A549 (cell line): Measurements from ENCODE around the gene OVOL2. TPM values are rescaled to one million over a fixed set of nuclear protein-coding genes. Genes with fewer than 3 reads are reported as not detected.
A peak's percentile ranks its signal among the peaks of the same experiment; 100 is the strongest.

Source experiments
- ATAC-seq, 2 experiments: fragments of 200-7000 bp in 1 of 2; fragments of >200 bp in 1 of 2; cut with Nextera tagmentation in 1 of 2; cut with Tn5 transposase in 1 of 2; 3 replicates each; pipeline versions ENCODE4 v1.8.0 to v1.9.1; 2018 to 2020; ENCODE audit warnings: mild to moderate bottlenecking in 1 of 2, moderate library complexity in 1 of 2
- CTCF ChIA-PET: fragments of 300-600 bp; sonication (Branson Sonifier 250); formaldehyde crosslinking; extraction: SDS; loops from one replicate; lab custom pipeline; 2021; ENCODE audit warnings: antibody characterized with exemption, inconsistent platforms; lab: Yijun Ruan, JAX
- POLR2A ChIA-PET: fragments of 350-600 bp; formaldehyde crosslinking; extraction: SDS; loops from one replicate; lab custom pipeline; 2021; ENCODE audit warnings: antibody characterized with exemption, inconsistent platforms; lab: Yijun Ruan, JAX
- DNase-seq, 2 experiments: peaks; one replicate each; pipeline versions ENCODE4 v3.0.0 to v3.0.0-alpha.2; 2011 to 2016; ENCODE audit warnings: low read depth in 1 of 2, low spot score in 1 of 2
- FAIRE-seq: peaks from 2 replicates; lab custom pipeline; 2011; peaks lifted over from hg19 to GRCh38; lab: Jason Lieb, UNC
- H3K27ac ChIP-seq, 2 experiments: fragments of >200 bp; sonication (Bioruptor Twin); formaldehyde crosslinking; 3 replicates each; pipeline ENCODE4 v1.5.1; 2016 to 2017
- H3K4me1 ChIP-seq: fragments of >200 bp; sonication (Bioruptor Twin); formaldehyde crosslinking; 3 replicates; pipeline ENCODE4 v1.6.1; 2016
- H3K4me2 ChIP-seq: fragments of >200 bp; sonication (Bioruptor Twin); formaldehyde crosslinking; 3 replicates; pipeline ENCODE4 v1.6.1; 2016
- H3K4me3 ChIP-seq: fragments of >200 bp; sonication (Bioruptor Twin); formaldehyde crosslinking; 3 replicates; pipeline ENCODE4 v1.5.1; 2016
- H3K9me3 ChIP-seq: fragments of >200 bp; sonication (Bioruptor Twin); formaldehyde crosslinking; 3 replicates; pipeline ENCODE4 v1.6.1; 2016
- CBX8 ChIP-seq: fragments of 200-600 bp; sonication (generic); IDR thresholded peaks from 2 replicates; pipeline ENCODE4 v1.6.1; 2016
- CHD4 ChIP-seq: fragments of 200-600 bp; sonication (generic); IDR thresholded peaks from 2 replicates; pipeline ENCODE4 v1.6.1; 2016; ENCODE audit warnings: antibody characterized with exemption, mild to moderate bottlenecking, borderline replicate concordance
- CTCF ChIP-seq: fragments of >200 bp; sonication (Bioruptor Twin); formaldehyde crosslinking; IDR thresholded peaks from 3 replicates; pipeline ENCODE4 v1.5.1; 2016
- E2F6 ChIP-seq: IDR thresholded peaks from 2 replicates; pipeline ENCODE4 v1.6.1; 2012; ENCODE audit warnings: low read depth, borderline replicate concordance
- EHF ChIP-seq: fragments of 250-450 bp; sonication (Bioruptor Pico); IDR thresholded peaks from 2 replicates; pipeline ENCODE4 v1.5.0; 2020; ENCODE audit warnings: mild to moderate bottlenecking
- FOSB ChIP-seq: fragments of 250-450 bp; sonication (Bioruptor Pico); IDR thresholded peaks from 2 replicates; pipeline ENCODE4 v1.5.0; 2020; ENCODE audit warnings: mild to moderate bottlenecking, moderate library complexity
- FOSL2 ChIP-seq, 2 experiments: fragments of 450-650 bp in 1 of 2; fragments of >200 bp in 1 of 2; sonication (Bioruptor Twin) in 1 of 2; formaldehyde crosslinking; IDR thresholded peaks; 2 replicates each; pipeline versions ENCODE4 v1.5.0 to v1.6.1; 2016 to 2020; ENCODE audit warnings: mild to moderate bottlenecking in 1 of 2, moderate library complexity in 1 of 2
- FOXS1 ChIP-seq: fragments of 250-450 bp; sonication (Bioruptor Pico); IDR thresholded peaks from 2 replicates; pipeline ENCODE4 v1.5.0; 2020; ENCODE audit warnings: mild to moderate bottlenecking, moderate library complexity
- HDAC2 ChIP-seq: fragments of 200-600 bp; sonication (generic); IDR thresholded peaks from 2 replicates; pipeline ENCODE4 v1.6.1; 2016
- HOXA7 ChIP-seq: fragments of 250-450 bp; sonication (Bioruptor Pico); IDR thresholded peaks from 2 replicates; pipeline ENCODE4 v1.5.0; 2020; ENCODE audit warnings: mild to moderate bottlenecking, moderate library complexity
- HOXB13 ChIP-seq: fragments of 250-450 bp; sonication (Bioruptor Pico); IDR thresholded peaks from 2 replicates; pipeline ENCODE4 v1.5.0; 2020; ENCODE audit warnings: low read depth, mild to moderate bottlenecking, moderate library complexity
- JUN ChIP-seq, 2 experiments: fragments of >200 bp; sonication (Bioruptor Twin); formaldehyde crosslinking; IDR thresholded peaks; 2 replicates in 1 of 2; 3 replicates in 1 of 2; pipeline ENCODE4 v1.6.1; 2016 to 2017
- KDM5A ChIP-seq: fragments of 200-600 bp; sonication (generic); IDR thresholded peaks from 2 replicates; pipeline ENCODE4 v1.6.1; 2016; ENCODE audit warnings: antibody characterized with exemption, mild to moderate bottlenecking
- MAZ ChIP-seq: fragments of 150-350 bp; IDR thresholded peaks from 2 replicates; pipeline ENCODE4 v1.6.1; 2014; ENCODE audit warnings: antibody characterized with exemption, low read depth, low read length, borderline replicate concordance
- NFE2L2 ChIP-seq: fragments of 150-350 bp; conservative IDR thresholded peaks from 2 replicates; pipeline ENCODE4 v1.6.1; 2014; ENCODE audit warnings: low read length
- NPAS2 ChIP-seq: fragments of 250-450 bp; sonication (Bioruptor Pico); IDR thresholded peaks from 2 replicates; pipeline ENCODE4 v1.8.0; 2022; ENCODE audit warnings: mild to moderate bottlenecking, moderate library complexity, borderline replicate concordance
- POLR2AphosphoS2 ChIP-seq: conservative IDR thresholded peaks from 2 replicates; pipeline ENCODE4 v1.6.1; 2012; ENCODE audit warnings: low read length, improper control_type of control experiment, inconsistent platforms
- RAD21 ChIP-seq, 2 experiments: fragments of >200 bp in 1 of 2; sonication (Bioruptor Twin) in 1 of 2; formaldehyde crosslinking in 1 of 2; IDR thresholded peaks in 1 of 2; conservative IDR thresholded peaks in 1 of 2; 2 replicates in 1 of 2; 3 replicates in 1 of 2; pipeline ENCODE4 v1.6.1; 2012 to 2018; ENCODE audit warnings: inconsistent platforms in 1 of 2
- RARB ChIP-seq: fragments of 250-450 bp; sonication (Bioruptor Pico); IDR thresholded peaks from 2 replicates; pipeline ENCODE4 v1.8.0; 2021; ENCODE audit warnings: mild to moderate bottlenecking, moderate library complexity
- REST ChIP-seq: fragments of 200-600 bp; sonication (generic); IDR thresholded peaks from 2 replicates; pipeline ENCODE4 v1.6.1; 2016; ENCODE audit warnings: antibody characterized with exemption, mild to moderate bottlenecking, moderate library complexity
- SMC3 ChIP-seq: fragments of >200 bp; sonication (Bioruptor Twin); formaldehyde crosslinking; IDR thresholded peaks from 3 replicates; pipeline ENCODE4 v1.6.1; 2018; ENCODE audit warnings: inconsistent platforms
- ZFP36 ChIP-seq: fragments of 450-650 bp; IDR thresholded peaks from 2 replicates; pipeline ENCODE4 v1.6.1; 2014; ENCODE audit warnings: borderline replicate concordance; ENCODE audit not compliant: partially characterized antibody
- ZNF302 ChIP-seq: fragments of 250-450 bp; sonication (Bioruptor Pico); IDR thresholded peaks from 2 replicates; pipeline ENCODE4 v1.9.0; 2021; ENCODE audit warnings: inconsistent platforms, mild to moderate bottlenecking, moderate library complexity
- WGBS: methylation state at CpG from one replicate; pipeline ENCODE4 v1.1.6; 2017; ENCODE audit errors: missing lambda C conversion rate; 5-methylcytosine and 5-hydroxymethylcytosine counted together
- polyA plus RNA-seq, 4 experiments: library from polyadenylated mRNA; depleted of rRNA in 3 of 4; stranded (reverse); fragments of >200 nt; fragmentation: RNase III in 1 of 4; extraction: RNeasy Plus Mini Kit Qiagen cat#74134 plus additional on column Dnase treatment in 1 of 4; gene quantifications; 2 replicates in 3 of 4; 3 replicates in 1 of 4; pipeline ENCODE4 v1.2.3, GENCODE V29; 2011 to 2017
- TF ChIP-seq, protein P1 (sequence below): IDR thresholded peaks from 2 replicates; pipeline ENCODE4 v1.6.1; 2012
- TF ChIP-seq, protein P2 (sequence below): IDR thresholded peaks from 2 replicates; pipeline ENCODE4 v1.6.1; 2012
- TF ChIP-seq, protein P3 (sequence below): fragments of 450-650 bp; IDR thresholded peaks from 2 replicates; pipeline ENCODE4 v1.6.1; 2014; ENCODE audit warnings: antibody characterized with exemption

OVOL2 gene
- polyA plus RNA-seq, 2 of the 4 experiments (the other 2 are of a cell fraction) = not detected

DNA sequence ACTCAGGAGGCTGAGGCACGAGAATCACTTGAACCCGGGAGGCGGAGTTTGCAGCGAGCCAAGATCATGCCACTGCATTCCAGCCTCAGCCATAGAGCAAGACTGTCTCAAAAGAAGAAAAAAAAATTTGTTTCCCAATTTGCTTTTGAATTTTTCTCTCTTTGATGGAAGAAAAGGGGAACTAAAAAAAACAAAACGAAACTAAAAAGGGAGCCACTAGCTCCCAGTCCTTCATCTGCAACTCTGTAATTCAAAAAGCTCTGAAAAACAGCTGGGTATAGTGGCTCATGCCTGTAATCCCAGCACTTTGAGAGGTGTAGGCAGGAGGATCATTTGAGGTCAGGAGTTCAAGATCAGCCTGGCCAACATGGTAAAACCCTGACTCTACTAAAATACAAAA, 9.5 kb downstream of the OVOL2 start:
- FAIRE-seq = no peak
- no peak overlapping the region for H3K4me3 ChIP-seq
- TF ChIP-seq REST (no peak), MAZ (no peak), FOSL2 (IDR thresholded peaks at IDR 0.05) (no peak), FOSL2 (CRISPR knock-in tag; IDR thresholded peaks at IDR 0.05) (no peak), NFE2L2 (no peak), CBX8 (no peak), POLR2AphosphoS2 (no peak), EHF (CRISPR knock-in tag) (no peak), HOXA7 (CRISPR knock-in tag) (no peak), RAD21 (conservative IDR thresholded peaks at IDR 0.05 in 1 of 2, IDR thresholded peaks at IDR 0.05 in 1 of 2) (no peak), RARB (CRISPR knock-in tag) (no peak), NPAS2 (CRISPR knock-in tag) (no peak), FOXS1 (no peak)
- TF ChIP-seq, protein P1, sequence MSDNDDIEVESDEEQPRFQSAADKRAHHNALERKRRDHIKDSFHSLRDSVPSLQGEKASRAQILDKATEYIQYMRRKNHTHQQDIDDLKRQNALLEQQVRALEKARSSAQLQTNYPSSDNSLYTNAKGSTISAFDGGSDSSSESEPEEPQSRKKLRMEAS = no peak
- TF ChIP-seq, all 56 proteins: peak for 0
- WGBS = 38% methylated on average over 5 of the region's 5 CpGs
- POLR2A ChIA-PET = no interaction called here
- H3K9me3 ChIP-seq = peaks cover 10% of the 10 kb centered on the region
- H3K4me1 ChIP-seq = no peaks in the 10 kb centered on the region
- ATAC-seq (no peak), DNase-seq (no peak)
- no peak overlapping the region for H3K27ac ChIP-seq
- no peak overlapping the region for H3K4me2 ChIP-seq
- CTCF ChIA-PET = interaction anchor here (1.0 to 1.3 kb wide), 2 partner anchors 8 to 11 kb away, joined by 3 read pairs; no protein-coding TSS in a partner anchor

DNA sequence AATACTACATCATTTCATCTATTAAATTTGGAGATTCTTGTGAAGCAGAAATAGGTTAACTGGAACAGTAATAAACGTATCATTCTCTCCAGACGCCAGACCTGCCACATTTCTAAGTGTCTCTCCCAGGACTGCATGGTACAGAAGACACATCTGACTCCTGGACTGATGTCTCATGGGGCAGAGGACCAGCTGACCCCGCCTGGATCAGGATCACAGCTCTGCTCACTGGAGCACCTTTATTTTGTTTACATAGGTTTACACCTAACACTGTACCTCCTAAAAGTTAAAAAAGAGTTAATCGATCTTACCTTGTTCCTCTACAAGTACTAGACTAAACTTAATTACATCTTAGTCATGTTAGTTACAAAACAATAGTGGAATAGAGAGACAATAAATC, 11.2 kb downstream of the OVOL2 start:
- DNase-seq (no peak), ATAC-seq (peak in 1 of 2 experiments; percentile 44; a peak in 3 of 6 replicates), FAIRE-seq (peak; percentile 46)
- TF ChIP-seq KDM5A = no peak
- no peak for TF ChIP-seq JUN (IDR thresholded peaks at IDR 0.05)
- TF ChIP-seq MAZ = no peak
- TF ChIP-seq HOXB13 (CRISPR knock-in tag) = no peak
- no peak for TF ChIP-seq FOSB (CRISPR knock-in tag)
- no peak for TF ChIP-seq CBX8
- TF ChIP-seq ZNF302 (CRISPR knock-in tag) = no peak
- TF ChIP-seq, protein P1 = no peak
- TF ChIP-seq HDAC2 = no peak
- no peak for TF ChIP-seq E2F6
- ChIA-PET CTCF (interaction anchor here (1.1 kb wide), 1 partner anchor 11 kb away, joined by 3 read pairs; no protein-coding TSS in a partner anchor), POLR2A (no interaction called here)
- H3K4me1 ChIP-seq = no peaks in the 10 kb centered on the region
- no peak overlapping the region for H3K4me2 ChIP-seq
- peaks cover 17% of the 10 kb centered on the region for H3K9me3 ChIP-seq
- 1% methylated on average over 4 of the region's 4 CpGs for whole genome bisulfite sequencing
- no peak overlapping the region for H3K27ac ChIP-seq
- H3K4me3 ChIP-seq = no peak overlapping the region

DNA sequence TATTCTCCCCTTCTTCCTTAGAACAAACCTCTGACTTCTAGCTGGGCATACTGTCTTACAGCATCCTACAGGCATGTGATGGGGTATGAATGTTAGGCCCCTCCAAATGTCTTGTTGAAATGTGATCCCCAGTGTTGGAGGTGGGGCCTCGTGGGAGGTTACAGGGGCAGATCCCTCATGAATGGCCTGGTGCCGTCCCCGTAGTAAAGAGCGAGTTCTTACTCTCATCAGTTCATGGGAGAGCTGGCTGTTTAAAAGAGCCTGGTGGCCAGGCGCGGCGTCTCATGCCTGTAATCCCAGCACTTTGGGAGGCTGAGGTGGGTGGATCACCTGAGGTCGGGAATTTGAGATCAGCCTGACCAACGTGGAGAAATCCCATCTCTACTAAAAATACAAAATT, 15.5 kb downstream of the OVOL2 start:
- H3K4me3 ChIP-seq = no peak overlapping the region
- FAIRE-seq (no peak), DNase-seq (no peak), ATAC-seq (no peak)
- ChIA-PET CTCF (no interaction called here), POLR2A (interaction anchor here (0.7 kb wide), 1 partner anchor 21 kb away, joined by 5 read pairs; no protein-coding TSS in a partner anchor)
- WGBS = 56% methylated on average over 9 of the region's 9 CpGs
- H3K4me2 ChIP-seq = no peak overlapping the region
- H3K9me3 ChIP-seq = peaks cover 17% of the 10 kb centered on the region
- no peaks in the 10 kb centered on the region for H3K4me1 ChIP-seq
- no peak overlapping the region for H3K27ac ChIP-seq
- TF ChIP-seq CTCF (no peak), HDAC2 (no peak), ZFP36 (no peak), CHD4 (no peak), NFE2L2 (no peak), ZNF302 (CRISPR knock-in tag) (no peak), SMC3 (no peak)
- TF ChIP-seq, protein P2, sequence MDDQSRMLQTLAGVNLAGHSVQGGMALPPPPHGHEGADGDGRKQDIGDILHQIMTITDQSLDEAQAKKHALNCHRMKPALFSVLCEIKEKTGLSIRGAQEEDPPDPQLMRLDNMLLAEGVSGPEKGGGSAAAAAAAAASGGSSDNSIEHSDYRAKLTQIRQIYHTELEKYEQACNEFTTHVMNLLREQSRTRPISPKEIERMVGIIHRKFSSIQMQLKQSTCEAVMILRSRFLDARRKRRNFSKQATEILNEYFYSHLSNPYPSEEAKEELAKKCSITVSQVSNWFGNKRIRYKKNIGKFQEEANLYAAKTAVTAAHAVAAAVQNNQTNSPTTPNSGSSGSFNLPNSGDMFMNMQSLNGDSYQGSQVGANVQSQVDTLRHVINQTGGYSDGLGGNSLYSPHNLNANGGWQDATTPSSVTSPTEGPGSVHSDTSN = no peak
- TF ChIP-seq, protein P3, sequence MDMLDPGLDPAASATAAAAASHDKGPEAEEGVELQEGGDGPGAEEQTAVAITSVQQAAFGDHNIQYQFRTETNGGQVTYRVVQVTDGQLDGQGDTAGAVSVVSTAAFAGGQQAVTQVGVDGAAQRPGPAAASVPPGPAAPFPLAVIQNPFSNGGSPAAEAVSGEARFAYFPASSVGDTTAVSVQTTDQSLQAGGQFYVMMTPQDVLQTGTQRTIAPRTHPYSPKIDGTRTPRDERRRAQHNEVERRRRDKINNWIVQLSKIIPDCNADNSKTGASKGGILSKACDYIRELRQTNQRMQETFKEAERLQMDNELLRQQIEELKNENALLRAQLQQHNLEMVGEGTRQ = no peak
